ENCODE data around the gene POLR3E.

GRCh38 chr16:22326369-22326652 is 29.1 kb downstream of the POLR3E start:
- TF ChIP-seq CTCF (IDR thresholded peaks at IDR 0.05; ENCODE audit: borderline replicate concordance, extremely low read depth, low read length, poor library complexity, severe bottlenecking) = no peak
- TF ChIP-seq EZH2 (IDR thresholded peaks at IDR 0.05; ENCODE audit: borderline replicate concordance, low read depth, low read length, severe bottlenecking) = no peak

Measured in DND-41 (cell line).